HEK293 (cell line): ENCODE measurements around the gene DTL.
"Not testable (repeated sequence)": the region's sequence is repeated elsewhere in the genome, so short reads cannot be mapped to it uniquely, and the experiment has no call there.

Source experiments
- CTCF ChIP-seq: fragments of 450-650 bp; formaldehyde crosslinking; IDR thresholded peaks from 2 replicates; pipeline ENCODE4 v1.5.1; 2016; ENCODE audit warnings: missing biosample characterization, missing genetic modification characterization
- RBAK ChIP-seq: fragments of 450-650 bp; formaldehyde crosslinking; IDR thresholded peaks from 2 replicates; pipeline ENCODE4 v1.5.1; 2016; ENCODE audit warnings: missing biosample characterization, missing genetic modification characterization
- YY1 ChIP-seq: fragments of 450-650 bp; formaldehyde crosslinking; IDR thresholded peaks from 2 replicates; pipeline ENCODE4 v1.5.1; 2018; ENCODE audit warnings: missing biosample characterization, missing genetic modification characterization
- ZNF23 ChIP-seq: fragments of 450-650 bp; formaldehyde crosslinking; IDR thresholded peaks from 2 replicates; pipeline ENCODE4 v1.5.1; 2016; ENCODE audit warnings: missing biosample characterization, missing genetic modification characterization, borderline replicate concordance
- ZNF274 ChIP-seq, 2 experiments: fragments of 200-500 bp in 1 of 2; fragments of 450-650 bp in 1 of 2; sonication (Bioruptor generic) in 1 of 2; formaldehyde crosslinking in 1 of 2; IDR thresholded peaks; 2 replicates each; pipeline versions ENCODE4 v1.5.1 to v1.6.1; 2014 to 2016; ENCODE audit warnings: borderline replicate concordance in 1 of 2, inconsistent platforms in 1 of 2, low read length in 1 of 2, missing biosample characterization in 1 of 2, missing genetic modification characterization in 1 of 2
- ZNF404 ChIP-seq: fragments of 450-650 bp; formaldehyde crosslinking; IDR thresholded peaks from 2 replicates; pipeline ENCODE4 v1.5.1; 2017; ENCODE audit warnings: missing biosample characterization, missing genetic modification characterization
- ZNF677 ChIP-seq: fragments of 450-650 bp; IDR thresholded peaks from 2 replicates; pipeline ENCODE4 v1.5.0; 2018; ENCODE audit warnings: missing biosample characterization, mild to moderate bottlenecking, missing genetic modification characterization, moderate library complexity

DNA sequence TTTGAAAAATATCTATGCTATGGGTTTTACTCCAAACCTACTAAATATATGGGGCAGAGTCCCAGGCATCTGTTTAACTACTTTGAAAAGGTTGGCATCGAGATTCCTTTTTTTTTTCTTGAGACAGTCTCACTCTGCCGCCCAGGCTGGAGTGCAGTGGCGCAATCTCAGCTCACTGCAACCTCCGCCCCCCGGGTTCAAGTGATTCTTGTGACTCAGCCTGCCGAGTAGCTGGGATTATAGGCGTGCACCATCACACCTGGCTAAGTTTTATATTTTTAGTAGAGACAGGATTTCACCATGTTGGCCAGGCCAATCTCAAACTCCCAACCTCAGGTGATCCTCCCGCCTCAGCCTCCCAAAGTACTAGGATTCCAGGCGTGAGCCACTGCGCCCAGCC, 7.8 kb upstream of the DTL start:
- not testable (repeated sequence) for TF ChIP-seq ZNF274 (IDR thresholded peaks at IDR 0.05; ENCODE audit: low read length); ZNF274 (tag by site-specific recombination; IDR thresholded peaks at IDR 0.05; ENCODE audit: borderline replicate concordance); RBAK (tag by site-specific recombination); CTCF (tag by site-specific recombination); YY1 (tag by site-specific recombination); ZNF23; ZNF677 (tag by site-specific recombination); ZNF404 (tag by site-specific recombination)
